IMR-90 (cell line): ENCODE measurements around the gene RPL10A. TPM values are rescaled to one million over a fixed set of nuclear protein-coding genes. Genes with fewer than 3 reads are reported as not detected.

ENCODE experiments used
- ATAC-seq: fragments of 200-7000 bp; cut with Tn5 transposase; 2 replicates; pipeline ENCODE4 v1.9.1; 2020; ENCODE audit warnings: low read depth, mild to moderate bottlenecking, moderate library complexity
- BruUV-seq: library from RNA; stranded (reverse); fragments of 400-500 nt; replicated peaks from 2 replicates; lab custom pipeline; 2021; lab: Mats Ljungman, UMichigan
- CTCF ChIA-PET: fragments of 300-600 bp; formaldehyde crosslinking; extraction: SDS; loops from one replicate; lab custom pipeline; 2021; ENCODE audit warnings: antibody characterized with exemption; lab: Yijun Ruan, JAX
- POLR2A ChIA-PET: fragments of 300-600 bp; sonication (Branson Sonifier 250); formaldehyde crosslinking; loops from one replicate; lab custom pipeline; 2022; ENCODE audit warnings: antibody characterized with exemption; ENCODE audit not compliant: unreplicated experiment; lab: Charles Lee
- DNase-seq: peaks from one replicate; pipeline ENCODE4 v3.0.0; 2013
- H2AFZ ChIP-seq: replicated peaks from 2 replicates; pipeline ENCODE3; 2013; ENCODE audit warnings: low read length, mild to moderate bottlenecking; ENCODE audit not compliant: poor library complexity
- H2AK5ac ChIP-seq: 2 replicates; pipeline ENCODE4 v1.6.1; 2013; ENCODE audit warnings: low read depth, low read length, inconsistent platforms
- H2AK9ac ChIP-seq: replicated peaks from 2 replicates; pipeline ENCODE3; 2013; ENCODE audit warnings: mild to moderate bottlenecking, low read depth, low read length, moderate library complexity; ENCODE audit not compliant: poor library complexity
- H2BK120ac ChIP-seq: 2 replicates; pipeline ENCODE4 v1.6.1; 2013; ENCODE audit warnings: low read depth, low read length, inconsistent platforms
- H2BK15ac ChIP-seq: 3 replicates; pipeline ENCODE4 v1.6.1; 2013; ENCODE audit warnings: low read depth, low read length, inconsistent platforms
- H2BK20ac ChIP-seq: 2 replicates; pipeline ENCODE4 v1.6.1; 2013; ENCODE audit warnings: low read depth, mild to moderate bottlenecking, inconsistent platforms, low read length, moderate library complexity
- H2BK5ac ChIP-seq: 2 replicates; pipeline ENCODE4 v1.6.1; 2013; ENCODE audit warnings: mild to moderate bottlenecking, low read depth, low read length, inconsistent platforms; ENCODE audit not compliant: poor library complexity, severe bottlenecking
- H3K14ac ChIP-seq: replicated peaks from 2 replicates; pipeline ENCODE4 v1.6.1; 2013; ENCODE audit warnings: low read depth, low read length, inconsistent platforms
- H3K18ac ChIP-seq: 2 replicates; pipeline ENCODE4 v1.6.1; 2013; ENCODE audit warnings: low read depth, low read length, control low read depth
- H3K23ac ChIP-seq: 2 replicates; pipeline ENCODE4 v1.6.1; 2013; ENCODE audit warnings: low read depth, low read length, inconsistent platforms
- H3K27ac ChIP-seq: 2 replicates; pipeline ENCODE4 v1.5.1; 2013; ENCODE audit warnings: mild to moderate bottlenecking, control low read depth, low read length; ENCODE audit not compliant: insufficient read depth
- H3K27me3 ChIP-seq: 2 replicates; pipeline ENCODE4 v1.6.1; 2013; ENCODE audit warnings: low read length; ENCODE audit not compliant: control insufficient read depth, insufficient read depth
- H3K36me3 ChIP-seq: 2 replicates; pipeline ENCODE4 v1.6.1; 2013; ENCODE audit warnings: low read length, mixed read lengths; ENCODE audit not compliant: control insufficient read depth, insufficient read depth
- H3K4ac ChIP-seq: 2 replicates; pipeline ENCODE4 v1.6.1; 2013; ENCODE audit warnings: low read depth, low read length, inconsistent platforms
- H3K4me1 ChIP-seq: 2 replicates; pipeline ENCODE4 v1.6.1; 2013; ENCODE audit warnings: low read length, mixed read lengths; ENCODE audit not compliant: control insufficient read depth, insufficient read depth
- H3K4me2 ChIP-seq: 2 replicates; pipeline ENCODE4 v1.6.1; 2013; ENCODE audit warnings: low read depth, mild to moderate bottlenecking, control low read depth, low read length, moderate library complexity
- H3K4me3 ChIP-seq: 2 replicates; pipeline ENCODE4 v1.5.1; 2013; ENCODE audit warnings: low read depth, mild to moderate bottlenecking, control low read depth, low read length, moderate library complexity; ENCODE audit not compliant: insufficient read depth
- H3K56ac ChIP-seq: 2 replicates; pipeline ENCODE4 v1.6.1; 2013; ENCODE audit warnings: low read length, inconsistent platforms; ENCODE audit not compliant: insufficient read depth; ENCODE audit errors: extremely low read depth
- H3K79me1 ChIP-seq, 2 experiments: 2 replicates each; pipeline ENCODE4 v1.6.1; 2013; ENCODE audit warnings: low read length in 2 of 2, inconsistent platforms in 1 of 2, low read depth in 1 of 2
- H3K9ac ChIP-seq: 2 replicates; pipeline ENCODE4 v1.6.1; 2013; ENCODE audit warnings: low read depth, low read length, control low read depth
- H3K9me1 ChIP-seq: 2 replicates; pipeline ENCODE4 v1.6.1; 2013; ENCODE audit warnings: low read length, inconsistent platforms; ENCODE audit not compliant: insufficient read depth
- H3K9me3 ChIP-seq: 2 replicates; pipeline ENCODE4 v1.6.1; 2013; ENCODE audit warnings: low read length; ENCODE audit not compliant: control insufficient read depth, insufficient read depth
- H4K20me1 ChIP-seq: 2 replicates; pipeline ENCODE4 v1.6.1; 2013; ENCODE audit warnings: low read length, inconsistent platforms; ENCODE audit not compliant: insufficient read depth
- H4K5ac ChIP-seq: 2 replicates; pipeline ENCODE4 v1.6.1; 2013; ENCODE audit warnings: mild to moderate bottlenecking, low read depth, low read length, control low read depth
- H4K8ac ChIP-seq, 2 experiments: 2 replicates each; pipeline ENCODE4 v1.6.1; 2013; ENCODE audit warnings: low read depth in 2 of 2, low read length in 2 of 2, control low read depth in 1 of 2, inconsistent platforms in 1 of 2
- H4K91ac ChIP-seq: 2 replicates; pipeline ENCODE4 v1.6.1; 2013; ENCODE audit warnings: low read depth, low read length, inconsistent platforms; ENCODE audit not compliant: insufficient read depth
- CHD1 ChIP-seq: IDR thresholded peaks from 2 replicates; pipeline ENCODE4 v1.6.1; 2012; ENCODE audit warnings: low read depth, low read length, improper control_type of control experiment
- FOS ChIP-seq: fragments of 150-350 bp; IDR thresholded peaks from 2 replicates; pipeline ENCODE4 v1.6.1; 2016; ENCODE audit warnings: low read depth, low read length
- MAFK ChIP-seq: IDR thresholded peaks from 2 replicates; pipeline ENCODE4 v1.6.1; 2012; ENCODE audit warnings: low read depth, low read length, improper control_type of control experiment
- MAZ ChIP-seq: IDR thresholded peaks from 2 replicates; pipeline ENCODE4 v1.6.1; 2012; ENCODE audit warnings: low read depth, mild to moderate bottlenecking, low read length, improper control_type of control experiment, moderate library complexity, borderline replicate concordance
- RAD21 ChIP-seq: IDR thresholded peaks from 2 replicates; pipeline ENCODE4 v1.6.1; 2012; ENCODE audit warnings: low read length, improper control_type of control experiment
- WGBS, 2 experiments: methylation state at CpG; one replicate each; pipeline versions ENCODE4 v1.1.5 to v1.1.7; 2013; ENCODE audit warnings: missing lambda C conversion rate in 2 of 2; ENCODE audit not compliant: insufficient read length in 1 of 2; ENCODE audit errors: extremely low coverage in 2 of 2; 5-methylcytosine and 5-hydroxymethylcytosine counted together
- dilution Hi-C: fragments of 300-500 bp; cut with HindIII; formaldehyde crosslinking; loops from one replicate; pipeline ENCODE4 v1.14.3; 2018; ENCODE audit warnings: low sequenced_read_pairs; ENCODE audit not compliant: unreplicated experiment
- in situ Hi-C: fragments of 300-500 bp; cut with MboI; formaldehyde crosslinking; loops from 3 replicates; pipeline ENCODE4 v1.14.3; 2019; ENCODE audit warnings: low sequenced_read_pairs, inconsistent platforms, mixed read lengths
- intact Hi-C: fragments of 100-400 bp; cut with micrococcal nuclease; formaldehyde crosslinking; loops from 2 replicates; pipeline ENCODE4 v1.10.0; 2022
- polyA plus RNA-seq, 3 experiments: library from polyadenylated mRNA; depleted of rRNA; stranded (reverse); fragments of >200 nt; gene quantifications; 2 replicates each; pipeline ENCODE4 v1.2.3, GENCODE V29; 2012; ENCODE audit warnings: low replicate concordance in 1 of 3
- total RNA-seq: library from RNA; depleted of rRNA; stranded (reverse); fragments of >200 nt; gene quantifications from 2 replicates; pipeline ENCODE4 v1.2.3, GENCODE V29; 2012

Gene RPL10A
- total and polyA plus RNA-seq, 2 of the 4 experiments (the other 2 are of a cell fraction) = 2,310 to 3,153 TPM

- H3K27ac ChIP-seq = no peak overlapping the region
- peaks cover 29% of the 10 kb centered on the region for H4K20me1 ChIP-seq
- H4K5ac ChIP-seq = no peak overlapping the region
- H3K4ac ChIP-seq = no peak overlapping the region
- no peak overlapping the region for H2AK5ac ChIP-seq
- no peak overlapping the region for H2BK20ac ChIP-seq
- ChIA-PET POLR2A (no interaction called here), CTCF (interaction anchor here (1.0 kb wide), 1 partner anchor 24 kb away, joined by 8 read pairs; no protein-coding TSS in a partner anchor)
- no CpG with 5 or more reads among the region's 7 CpGs for WGBS, 2 experiments
- peaks cover 63% of the 10 kb centered on the region for H3K36me3 ChIP-seq
- no peak overlapping the region for H4K8ac ChIP-seq
- no peak overlapping the region for H3K14ac ChIP-seq
- H3K9me1 ChIP-seq = peaks cover 11% of the 10 kb centered on the region; the same call in 1 of the 2 replicates
- dilution Hi-C loops (no loop called here), in situ Hi-C loops (no loop called here), intact Hi-C loops (no loop called here)
- no peak overlapping the region for H2BK5ac ChIP-seq
- no peaks in the 10 kb centered on the region for H3K27me3 ChIP-seq
- no peak for ATAC-seq
- TF ChIP-seq RAD21 (no peak), FOS (no peak), MAZ (no peak), MAFK (no peak), CHD1 (no peak)
- no peak overlapping the region for H3K4me3 ChIP-seq
- H2AFZ ChIP-seq = no peak overlapping the region
- H2BK120ac ChIP-seq = no peak overlapping the region
- no peak overlapping the region for H4K91ac ChIP-seq
- no peak overlapping the region for H3K23ac ChIP-seq
- H3K79me1 ChIP-seq = peaks cover 18 to 46% of the 10 kb centered on the region in 2 experiments
- BruUV-seq = no TSS peak
- H3K56ac ChIP-seq = no peak overlapping the region
- no peaks in the 10 kb centered on the region for H3K9me3 ChIP-seq
- no peak for DNase-seq
- no peak overlapping the region for H3K4me2 ChIP-seq
- H3K9ac ChIP-seq = no peak overlapping the region
- H2BK15ac ChIP-seq = no peak overlapping the region
- no peak overlapping the region for H3K18ac ChIP-seq
- no peak overlapping the region for H2AK9ac ChIP-seq
- H3K4me1 ChIP-seq = no peaks in the 10 kb centered on the region
These were observed 10.1 kb downstream of the RPL10A start for GRCh38 chr6:35478259-35478658.
